Panc1 (cell line): ENCODE data around the gene FTL. TPM values are rescaled to one million over a fixed set of nuclear protein-coding genes. Genes with fewer than 3 reads are reported as not detected.
A peak's percentile ranks its signal among the peaks of the same experiment; 100 is the strongest.

Experiments
- ATAC-seq: fragments of 200-7000 bp; cut with Tn5 transposase; 2 replicates; pipeline ENCODE4 v1.9.1; 2020; ENCODE audit warnings: mild to moderate bottlenecking, moderate library complexity
- BruUV-seq: library from RNA; stranded (reverse); fragments of 400-500 nt; replicated peaks from 2 replicates; lab custom pipeline; 2021; lab: Mats Ljungman, UMichigan
- CTCF ChIA-PET: fragments of 300-600 bp; sonication (Branson Sonifier 250); formaldehyde crosslinking; loops from one replicate; lab custom pipeline; 2022; ENCODE audit warnings: antibody characterized with exemption; lab: Charles Lee
- POLR2A ChIA-PET: fragments of 300-600 bp; sonication (Branson Sonifier 250); formaldehyde crosslinking; loops from one replicate; lab custom pipeline; 2022; ENCODE audit warnings: antibody characterized with exemption; lab: Charles Lee
- DNase-seq: peaks from one replicate; pipeline ENCODE4 v3.0.0-alpha.2; 2010; ENCODE audit warnings: low read depth, low spot score
- H3K27ac ChIP-seq: 2 replicates; pipeline ENCODE4 v1.5.1; 2011; ENCODE audit warnings: mild to moderate bottlenecking, low read length, inconsistent platforms
- H3K27me3 ChIP-seq: fragments of 200-500 bp; sonication (Bioruptor generic); 2 replicates; pipeline ENCODE4 v1.6.0; 2014; ENCODE audit warnings: low read length, inconsistent platforms; ENCODE audit not compliant: control insufficient read depth, insufficient read depth
- H3K36me3 ChIP-seq: fragments of 200-500 bp; sonication (Bioruptor generic); 2 replicates; pipeline ENCODE4 v1.5.1; 2014; ENCODE audit warnings: inconsistent platforms, mild to moderate bottlenecking, low read length, moderate library complexity; ENCODE audit not compliant: control insufficient read depth, insufficient read depth
- H3K4me1 ChIP-seq: 2 replicates; pipeline ENCODE4 v1.5.1; 2011; ENCODE audit warnings: inconsistent platforms, mild to moderate bottlenecking, low read length, moderate library complexity; ENCODE audit not compliant: control insufficient read depth, insufficient read depth
- H3K4me3 ChIP-seq, 2 experiments: 2 replicates each; pipeline ENCODE4 v1.5.1; 2011 to 2012; ENCODE audit warnings: low read depth in 2 of 2, low read length in 2 of 2, mild to moderate bottlenecking in 2 of 2, inconsistent platforms in 1 of 2, moderate library complexity in 1 of 2
- H3K9me3 ChIP-seq: fragments of 200-500 bp; sonication (Bioruptor generic); 2 replicates; pipeline ENCODE4 v1.5.1; 2014; ENCODE audit warnings: low read depth, mild to moderate bottlenecking, inconsistent platforms, low read length, moderate library complexity; ENCODE audit not compliant: control insufficient read depth, insufficient read depth
- CTCF ChIP-seq: fragments of 450-650 bp; IDR thresholded peaks from 2 replicates; pipeline ENCODE4 v1.5.1; 2017; ENCODE audit warnings: mild to moderate bottlenecking
- POLR2AphosphoS5 ChIP-seq: IDR thresholded peaks from 2 replicates; pipeline ENCODE4 v1.6.1; 2012; ENCODE audit warnings: mild to moderate bottlenecking, low read depth, low read length, moderate library complexity
- REST ChIP-seq, 2 experiments: IDR thresholded peaks; 2 replicates each; pipeline ENCODE4 v1.6.1; 2011 to 2012; ENCODE audit warnings: low read depth in 2 of 2, control low read depth in 1 of 2, low read length in 1 of 2, mild to moderate bottlenecking in 1 of 2, moderate library complexity in 1 of 2; ENCODE audit not compliant: insufficient read depth in 1 of 2
- SIN3A ChIP-seq: IDR thresholded peaks from 2 replicates; pipeline ENCODE4 v1.6.1; 2012; ENCODE audit warnings: low read depth, mild to moderate bottlenecking, low read length, moderate library complexity, borderline replicate concordance; ENCODE audit not compliant: insufficient read depth
- TCF7L2 ChIP-seq: IDR thresholded peaks from 2 replicates; pipeline ENCODE4 v1.6.1; 2011; ENCODE audit warnings: mild to moderate bottlenecking, low read depth, low read length, inconsistent platforms
- in situ Hi-C: cut with HindIII; loops from 2 replicates; pipeline ENCODE4 v1.10.0; 2016; ENCODE audit warnings: low sequenced_read_pairs, low pct_unique_long_range_greater_than_20kb
- intact Hi-C: fragments of 100-400 bp; cut with micrococcal nuclease; formaldehyde crosslinking; loops from one replicate; pipeline ENCODE4 v1.10.0; 2022; ENCODE audit not compliant: unreplicated experiment
- total RNA-seq: library from RNA; stranded (reverse); gene quantifications from one replicate; pipeline ENCODE4 v1.2.1, GENCODE V29; 2021; ENCODE audit not compliant: unreplicated experiment

The FTL gene
- total RNA-seq, 1 experiment from 2014 or later: 1,332 TPM

- Histone ChIP-seq H3K27me3 (no peaks in the 10 kb centered on the region), H3K4me3 (peak overlapping the region; percentile 79 to 96), H3K4me1 (no peaks in the 10 kb centered on the region), H3K9me3 (no peaks in the 10 kb centered on the region), H3K36me3 (peaks cover 8% of the 10 kb centered on the region; the same call in 1 of the 2 replicates), H3K27ac (peak overlapping the region; percentile 85)
- no peak for TF ChIP-seq POLR2AphosphoS5
- TF ChIP-seq TCF7L2: no peak
- no peak for TF ChIP-seq CTCF
- no peak for TF ChIP-seq REST (IDR thresholded peaks at IDR 0.05; ENCODE audit: insufficient read depth in 1 of 2, low read depth in 2 of 2, low read length in 1 of 2)
- TF ChIP-seq SIN3A: no peak
- CTCF ChIA-PET: interaction anchor here (0.6 kb wide), 2 partner anchors 13 to 152 kb away, joined by 3 to 7 read pairs; no protein-coding TSS in a partner anchor
- intact Hi-C loops (no loop called here), in situ Hi-C loops (no loop called here)
- ATAC-seq (peak; percentile 37; the same call in 1 of the 2 replicates), DNase-seq (no peak)
- POLR2A ChIA-PET: interaction anchor here (0.5 kb wide), 1 partner anchor 160 kb away, joined by 10 read pairs; no protein-coding TSS in a partner anchor
- BruUV-seq: no TSS peak
These were observed 26.9 kb downstream of the FTL start for GRCh38 chr19:48991873-48992580.

- H3K36me3 ChIP-seq: peaks cover 8% of the 10 kb centered on the region; the same call in 1 of the 2 replicates
- in situ Hi-C loops: no loop called here
- TF ChIP-seq POLR2AphosphoS5 (no peak), SIN3A (no peak), REST (IDR thresholded peaks at IDR 0.05; ENCODE audit: insufficient read depth in 1 of 2, low read depth in 2 of 2, low read length in 1 of 2) (no peak), CTCF (no peak), TCF7L2 (no peak)
- H3K27me3 ChIP-seq: no peaks in the 10 kb centered on the region
- no peak for DNase-seq
- CTCF ChIA-PET: interaction anchor here (0.5 to 1.5 kb wide), 6 partner anchors 14 to 707 kb away, joined by 3 to 11 read pairs (median 4); no protein-coding TSS in a partner anchor
- H3K4me3 ChIP-seq: peak overlapping the region; percentile 79 to 96
- intact Hi-C loops: no loop called here
- H3K27ac ChIP-seq: peak overlapping the region; percentile 85
- H3K4me1 ChIP-seq: no peaks in the 10 kb centered on the region
- H3K9me3 ChIP-seq: no peaks in the 10 kb centered on the region
- peak; percentile 4; the same call in 1 of the 2 replicates for ATAC-seq
- no TSS peak for BruUV-seq
- POLR2A ChIA-PET: interaction anchor here (0.6 to 0.7 kb wide), 3 partner anchors 184 to 1343 kb away, joined by 3 to 4 read pairs (median 4); no protein-coding TSS in a partner anchor
These were observed 27.6 kb downstream of the FTL start for GRCh38 chr19:48992581-48993174.
